ENCODE measurements around the gene CDH5.

CDH5 gene

DNA sequence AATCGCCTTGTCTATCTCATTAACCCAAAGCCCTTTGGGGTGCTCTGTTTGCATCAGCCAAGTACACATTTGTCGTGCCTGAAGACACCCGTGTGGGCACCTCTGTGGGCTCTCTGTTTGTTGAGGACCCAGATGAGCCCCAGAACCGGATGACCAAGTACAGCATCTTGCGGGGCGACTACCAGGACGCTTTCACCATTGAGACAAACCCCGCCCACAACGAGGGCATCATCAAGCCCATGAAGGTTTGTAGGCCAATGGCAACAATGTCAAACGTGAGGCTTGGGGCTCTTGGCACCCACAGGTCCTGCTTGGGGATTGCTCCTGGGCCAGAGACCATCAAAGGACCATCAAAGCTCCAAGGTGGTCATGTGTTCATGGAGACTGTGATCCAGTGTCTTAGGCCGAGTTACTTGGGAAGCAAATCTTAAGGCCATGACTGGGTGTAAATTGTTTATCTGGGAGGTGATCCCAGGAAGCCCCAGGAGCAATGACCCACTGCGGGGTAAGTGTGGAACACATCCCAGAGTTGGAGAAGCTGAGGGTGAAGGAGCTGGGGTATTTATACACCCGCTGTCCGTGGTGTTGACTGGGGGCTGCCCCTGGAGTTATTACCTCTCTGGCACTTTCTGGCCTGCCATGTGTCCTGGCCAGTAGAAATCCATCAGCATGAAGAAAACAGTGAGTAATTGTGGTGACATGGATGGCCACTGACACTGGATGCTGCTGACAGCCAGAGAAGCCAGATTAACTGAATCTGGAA is 24.0 kb downstream of the CDH5 start:
- DNase-seq (ENCODE audit: low spot score): no peak
- in situ Hi-C loops (cut with MboI; ENCODE audit: low sequenced_read_pairs, unreplicated experiment): no loop called here
- TF ChIP-seq, protein P1, sequence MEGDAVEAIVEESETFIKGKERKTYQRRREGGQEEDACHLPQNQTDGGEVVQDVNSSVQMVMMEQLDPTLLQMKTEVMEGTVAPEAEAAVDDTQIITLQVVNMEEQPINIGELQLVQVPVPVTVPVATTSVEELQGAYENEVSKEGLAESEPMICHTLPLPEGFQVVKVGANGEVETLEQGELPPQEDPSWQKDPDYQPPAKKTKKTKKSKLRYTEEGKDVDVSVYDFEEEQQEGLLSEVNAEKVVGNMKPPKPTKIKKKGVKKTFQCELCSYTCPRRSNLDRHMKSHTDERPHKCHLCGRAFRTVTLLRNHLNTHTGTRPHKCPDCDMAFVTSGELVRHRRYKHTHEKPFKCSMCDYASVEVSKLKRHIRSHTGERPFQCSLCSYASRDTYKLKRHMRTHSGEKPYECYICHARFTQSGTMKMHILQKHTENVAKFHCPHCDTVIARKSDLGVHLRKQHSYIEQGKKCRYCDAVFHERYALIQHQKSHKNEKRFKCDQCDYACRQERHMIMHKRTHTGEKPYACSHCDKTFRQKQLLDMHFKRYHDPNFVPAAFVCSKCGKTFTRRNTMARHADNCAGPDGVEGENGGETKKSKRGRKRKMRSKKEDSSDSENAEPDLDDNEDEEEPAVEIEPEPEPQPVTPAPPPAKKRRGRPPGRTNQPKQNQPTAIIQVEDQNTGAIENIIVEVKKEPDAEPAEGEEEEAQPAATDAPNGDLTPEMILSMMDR (IDR thresholded peaks at IDR 0.05; ENCODE audit: borderline replicate concordance, control extremely low read depth, extremely low read depth, insufficient read depth, missing control alignments): no peak

DNA sequence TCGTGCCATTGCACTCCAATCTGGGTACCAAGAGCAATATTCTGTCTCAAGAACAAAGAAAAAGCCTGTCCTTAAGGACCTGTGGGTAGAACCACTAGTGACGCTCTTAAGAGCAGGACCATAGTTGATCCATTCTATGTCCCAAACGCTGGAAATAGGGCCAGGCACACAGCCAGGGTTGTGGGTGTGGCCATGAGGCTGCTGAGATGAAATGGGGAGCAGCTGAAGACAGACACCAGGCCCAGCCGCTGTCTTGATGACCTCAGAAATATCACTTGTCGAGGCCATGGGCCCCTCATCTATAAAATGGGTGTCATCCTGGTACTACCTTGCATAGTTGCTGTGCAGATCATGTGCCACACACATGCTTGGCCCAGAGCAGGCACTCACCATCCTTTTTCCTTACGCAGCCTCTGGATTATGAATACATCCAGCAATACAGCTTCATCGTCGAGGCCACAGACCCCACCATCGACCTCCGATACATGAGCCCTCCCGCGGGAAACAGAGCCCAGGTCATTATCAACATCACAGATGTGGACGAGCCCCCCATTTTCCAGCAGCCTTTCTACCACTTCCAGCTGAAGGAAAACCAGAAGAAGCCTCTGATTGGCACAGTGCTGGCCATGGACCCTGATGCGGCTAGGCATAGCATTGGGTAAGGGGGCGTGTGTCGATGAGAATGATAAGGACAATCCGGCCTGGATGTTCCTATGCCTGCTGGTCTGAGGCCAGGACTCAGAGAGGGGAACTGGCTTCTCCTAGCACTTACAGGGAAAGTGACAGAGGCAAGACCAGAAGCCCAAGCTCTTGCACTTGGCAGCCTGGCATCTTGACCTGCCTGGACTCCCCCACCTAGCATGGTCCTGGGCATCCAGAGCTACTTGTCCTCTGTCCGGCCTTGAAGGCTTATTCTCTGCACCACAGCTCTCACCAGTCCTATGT is 25.5 kb downstream of the CDH5 start:
- TF ChIP-seq, protein P1 (IDR thresholded peaks at IDR 0.05; ENCODE audit: borderline replicate concordance, control extremely low read depth, extremely low read depth, insufficient read depth, missing control alignments): no peak
- no peak for DNase-seq (ENCODE audit: low spot score)

DNA sequence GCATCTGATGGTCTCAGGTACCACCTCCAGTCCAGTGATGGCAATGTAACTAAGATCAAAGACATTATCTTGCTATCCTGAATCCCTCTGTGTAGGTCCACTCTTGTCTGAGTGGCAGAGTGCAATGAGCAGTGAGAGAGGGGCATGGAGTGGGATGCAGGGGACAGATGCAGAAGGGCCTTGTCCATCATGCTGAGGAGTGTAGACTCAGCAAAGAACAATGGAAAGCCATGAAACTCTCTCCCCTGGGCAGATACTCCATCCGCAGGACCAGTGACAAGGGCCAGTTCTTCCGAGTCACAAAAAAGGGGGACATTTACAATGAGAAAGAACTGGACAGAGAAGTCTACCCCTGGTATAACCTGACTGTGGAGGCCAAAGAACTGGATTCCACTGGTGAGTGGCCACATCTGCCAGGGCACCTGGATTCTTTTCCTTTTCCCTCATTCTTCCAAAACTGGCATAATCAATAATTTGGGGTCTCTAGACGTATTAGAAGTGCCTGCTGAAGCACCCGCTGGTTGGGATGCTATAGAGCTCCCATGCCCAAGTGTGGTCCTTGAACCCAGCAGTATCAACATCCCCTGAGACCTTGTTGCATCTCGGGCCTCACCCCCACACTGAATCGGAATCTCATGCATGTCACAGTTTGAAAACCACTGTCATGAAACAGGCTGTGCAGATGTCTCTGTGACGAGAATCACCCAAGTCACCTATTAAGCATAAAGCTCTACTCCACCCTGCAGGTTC is 29.5 kb downstream of the CDH5 start:
- TF ChIP-seq, protein P1 (IDR thresholded peaks at IDR 0.05; ENCODE audit: borderline replicate concordance, control extremely low read depth, extremely low read depth, insufficient read depth, missing control alignments): no peak
- no peak for DNase-seq (ENCODE audit: low spot score)
- in situ Hi-C loops (cut with MboI; ENCODE audit: low sequenced_read_pairs, unreplicated experiment): no loop called here

More for the DNA sequence above, 25.5 kb downstream of the CDH5 start:
- in situ Hi-C loops (cut with MboI; ENCODE audit: low sequenced_read_pairs, unreplicated experiment): no loop called here

DNA sequence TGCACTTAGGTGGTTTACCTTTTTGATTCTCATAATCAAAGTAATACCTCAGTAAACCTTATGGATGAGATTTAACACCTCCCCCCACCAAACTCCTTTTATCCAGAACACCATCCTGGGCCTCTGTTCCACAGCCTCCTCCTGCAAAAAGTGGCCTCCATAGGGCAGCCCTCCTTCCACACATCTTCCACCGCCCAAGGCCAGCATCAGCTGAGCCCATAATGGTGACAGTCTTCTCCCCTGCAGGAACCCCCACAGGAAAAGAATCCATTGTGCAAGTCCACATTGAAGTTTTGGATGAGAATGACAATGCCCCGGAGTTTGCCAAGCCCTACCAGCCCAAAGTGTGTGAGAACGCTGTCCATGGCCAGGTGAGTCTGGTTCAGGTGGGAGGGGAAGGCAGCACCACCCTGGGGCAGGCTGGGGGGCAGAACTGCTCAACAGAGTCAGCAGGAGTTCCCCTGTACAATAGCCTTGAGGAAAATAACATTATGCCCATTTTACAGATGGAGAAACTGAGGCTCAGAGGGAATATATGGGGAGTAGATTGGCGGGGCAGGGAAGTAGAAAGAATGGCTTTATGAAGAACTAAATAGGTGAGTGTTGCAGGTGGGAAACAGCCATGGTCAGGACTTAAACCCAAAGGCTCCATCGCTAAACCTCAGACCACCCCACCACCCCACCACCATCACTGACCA is 31.4 kb downstream of the CDH5 start:
- TF ChIP-seq, protein P1 (IDR thresholded peaks at IDR 0.05; ENCODE audit: borderline replicate concordance, control extremely low read depth, extremely low read depth, insufficient read depth, missing control alignments): no peak
- DNase-seq (ENCODE audit: low spot score): no peak
- in situ Hi-C loops (cut with MboI; ENCODE audit: low sequenced_read_pairs, unreplicated experiment): no loop called here

DNA sequence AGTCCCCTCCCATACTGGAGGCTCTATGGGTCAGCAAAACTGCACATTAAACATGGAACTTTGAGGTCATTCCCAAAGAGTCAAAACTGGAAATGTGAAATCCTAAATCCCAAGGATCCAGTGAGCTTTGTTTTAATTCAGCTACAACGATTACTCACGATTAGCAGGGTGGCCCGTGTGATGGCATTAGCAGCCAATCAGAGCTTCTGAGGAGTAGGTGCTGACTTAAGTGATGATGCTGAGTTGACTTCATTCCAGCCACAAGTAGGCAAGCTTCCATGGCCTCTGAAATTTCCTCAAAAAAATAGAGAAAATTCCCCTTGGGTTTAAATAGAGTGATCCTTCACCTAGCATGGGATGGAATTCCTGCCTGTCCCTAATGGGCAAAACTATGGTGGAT is 32.5 kb downstream of the CDH5 start:
- in situ Hi-C loops (cut with MboI; ENCODE audit: low sequenced_read_pairs, unreplicated experiment): no loop called here
- DNase-seq (ENCODE audit: low spot score): no peak
- TF ChIP-seq, protein P1 (IDR thresholded peaks at IDR 0.05; ENCODE audit: borderline replicate concordance, control extremely low read depth, extremely low read depth, insufficient read depth, missing control alignments): no peak

All from GM13976 (cell line).